HG03025 (cell line): ENCODE results near the gene WDFY4.
"Not testable (repeated sequence)": the region's sequence is repeated elsewhere in the genome, so short reads cannot be mapped to it uniquely, and the experiment has no call there.

Source experiments
- ATAC-seq: cut with Tn5 transposase; IDR thresholded peaks from one replicate; pipeline ENCODE4 v1.9.1; 2021; ENCODE audit warnings: mild to moderate bottlenecking, moderate library complexity; ENCODE audit not compliant: unreplicated experiment, low FRiP score

WDFY4 gene

GRCh38 chr10:48684792-48685623 lies at the start of gene WDFY4:
Gene WDFY4 (plus strand): TSS chr10:48684873. CDS start chr10:48709733, 24,860 bp downstream.
- ATAC-seq: peak; percentile 51

- no peak for ATAC-seq
These were observed 49.6 kb upstream of the WDFY4 start for GRCh38 chr10:48634984-48635557.

- ATAC-seq: no peak
These were observed 48.4 kb upstream of the WDFY4 start for GRCh38 chr10:48636231-48636630.

GRCh38 chr10:48636901-48637300 lies 47.8 kb upstream of the WDFY4 start:
- no peak for ATAC-seq

GRCh38 chr10:48638158-48638557 lies 46.5 kb upstream of the WDFY4 start:
- ATAC-seq: no peak

- ATAC-seq: no peak
These were observed 45.7 kb upstream of the WDFY4 start for GRCh38 chr10:48638739-48639527.

GRCh38 chr10:48639632-48640031 lies 45.0 kb upstream of the WDFY4 start:
- ATAC-seq: no peak

GRCh38 chr10:48640326-48640725 lies 44.3 kb upstream of the WDFY4 start:
- no peak for ATAC-seq

GRCh38 chr10:48641099-48641690 lies 43.5 kb upstream of the WDFY4 start:
- ATAC-seq: not testable (repeated sequence)

- ATAC-seq: no peak
These were observed 39.1 kb upstream of the WDFY4 start for GRCh38 chr10:48645600-48645999.

GRCh38 chr10:48647073-48647472 lies 37.6 kb upstream of the WDFY4 start:
- not testable (repeated sequence) for ATAC-seq

- ATAC-seq: no peak
These were observed 36.3 kb upstream of the WDFY4 start for GRCh38 chr10:48648172-48648942.

- ATAC-seq: no peak
These were observed 35.2 kb upstream of the WDFY4 start for GRCh38 chr10:48649349-48649944.

- no peak for ATAC-seq
These were observed 33.4 kb upstream of the WDFY4 start for GRCh38 chr10:48651293-48651692.

GRCh38 chr10:48651839-48652238 lies 32.8 kb upstream of the WDFY4 start:
- no peak for ATAC-seq

GRCh38 chr10:48652344-48652743 lies 32.3 kb upstream of the WDFY4 start:
- ATAC-seq: no peak

GRCh38 chr10:48653347-48653746 lies 31.3 kb upstream of the WDFY4 start:
- ATAC-seq: no peak

- no peak for ATAC-seq
These were observed 30.6 kb upstream of the WDFY4 start for GRCh38 chr10:48653944-48654698.
